ENCODE measurements around the gene NFX1. TPM values are rescaled to one million over a fixed set of nuclear protein-coding genes. Genes with fewer than 3 reads are reported as not detected.

Gene NFX1
- total RNA-seq, 4 donors from 2014 or later, result 44.7 to 65.3 (median 49.8) TPM

GRCh38 chr9:33273972-33274328 is 16.4 kb upstream of the NFX1 start:
- no peak for TF ChIP-seq POLR2A (IDR thresholded peaks at IDR 0.05)
- TF ChIP-seq CTCF (IDR thresholded peaks at IDR 0.05), result no peak
- no peak for DNase-seq
- Histone ChIP-seq H3K36me3 (peaks cover 69 to 70% of the 10 kb centered on the region in 2 donors), H3K27me3 (no peaks in the 10 kb centered on the region), H3K27ac (no peak overlapping the region), H3K4me1 (no peaks in the 10 kb centered on the region), H3K4me3 (replicated peaks in 1 of 3) (no peak overlapping the region), H3K9me3 (no peaks in the 10 kb centered on the region)
- 96 to 98% methylated on average over 2 of the region's 2 CpGs for WGBS, 2 donors
- intact Hi-C loops (cut with DNase I), result no loop called here

- no peaks in the 10 kb centered on the region for H3K27me3 ChIP-seq
- no peaks in the 10 kb centered on the region for H3K9me3 ChIP-seq
- WGBS, 2 donors, result 96 to 98% methylated on average over 4 of the region's 4 CpGs
- H3K27ac ChIP-seq, result no peak overlapping the region
- intact Hi-C loops (cut with DNase I), result no loop called here
- H3K4me3 ChIP-seq (replicated peaks in 1 of 3), result no peak overlapping the region
- DNase-seq, result no peak
- H3K36me3 ChIP-seq, result peaks cover 73 to 82% of the 10 kb centered on the region in 2 donors
- H3K4me1 ChIP-seq, result no peaks in the 10 kb centered on the region
- TF ChIP-seq CTCF (IDR thresholded peaks at IDR 0.05), result no peak
- no peak for TF ChIP-seq POLR2A (IDR thresholded peaks at IDR 0.05)
Measured at GRCh38 chr9:33277484-33277883, 12.8 kb upstream of the NFX1 start.

GRCh38 chr9:33285502-33285901 is 4.8 kb upstream of the NFX1 start:
- no peak overlapping the region for H3K4me3 ChIP-seq (replicated peaks in 1 of 3)
- H3K9me3 ChIP-seq, result no peaks in the 10 kb centered on the region
- H3K36me3 ChIP-seq, result peaks cover 17 to 20% of the 10 kb centered on the region in 2 donors
- H3K27me3 ChIP-seq, result no peaks in the 10 kb centered on the region
- H3K4me1 ChIP-seq, result peaks cover 6 to 8% of the 10 kb centered on the region in 2 donors
- intact Hi-C loops (cut with DNase I), result loop anchor here (10.0 kb wide), 1 partner anchor 179 kb away; no protein-coding TSS in a partner anchor
- DNase-seq, result no peak
- WGBS, 2 donors, result 89 to 91% methylated on average over 5 of the region's 5 CpGs
- no peak overlapping the region for H3K27ac ChIP-seq
- TF ChIP-seq POLR2A (IDR thresholded peaks at IDR 0.05) (no peak), CTCF (IDR thresholded peaks at IDR 0.05) (no peak)

GRCh38 chr9:33287087-33287490 is 3.2 kb upstream of the NFX1 start:
- WGBS, 2 donors, result 57 to 60% methylated on average over 4 of the region's 4 CpGs
- Histone ChIP-seq H3K27ac (peak overlapping the region; percentile 9 to 43 (median 14)), H3K4me1 (peaks cover 16 to 18% of the 10 kb centered on the region in 2 donors)

More at GRCh38 chr9:33287087-33287490, 3.2 kb upstream of the NFX1 start:
- H3K4me3 ChIP-seq (replicated peaks in 1 of 3), result no peak overlapping the region
- H3K9me3 ChIP-seq, result no peaks in the 10 kb centered on the region
- H3K36me3 ChIP-seq, result peaks cover 6 to 10% of the 10 kb centered on the region in 2 donors
- intact Hi-C loops (cut with DNase I), result loop anchor here (10.0 kb wide), 1 partner anchor 178 kb away; no protein-coding TSS in a partner anchor
- TF ChIP-seq POLR2A (IDR thresholded peaks at IDR 0.05), result no peak
- TF ChIP-seq CTCF (IDR thresholded peaks at IDR 0.05), result peak; percentile 40 to 81 (median 78)
- no peaks in the 10 kb centered on the region for H3K27me3 ChIP-seq
- DNase-seq, result peak; percentile 44 to 58

Data from thyroid gland (tissue), 4 donors.